HS-5 (cell line): ENCODE results near the gene GRIP2.
"Not testable (repeated sequence)": the region's sequence is repeated elsewhere in the genome, so short reads cannot be mapped to it uniquely, and the experiment has no call there.

ENCODE experiments used
- DNase-seq: peaks from one replicate; pipeline ENCODE4 v3.0.0-alpha.2; 2012; ENCODE audit warnings: low read depth

Gene GRIP2

GRCh38 chr3:14520149-14520548, 20.0 kb downstream of the GRIP2 start:
- DNase-seq, result no peak

GRCh38 chr3:14519406-14519805, 20.7 kb downstream of the GRIP2 start:
- DNase-seq, result no peak

GRCh38 chr3:14518893-14519292, 21.2 kb downstream of the GRIP2 start:
- no peak for DNase-seq

GRCh38 chr3:14518432-14518802, 21.7 kb downstream of the GRIP2 start:
- DNase-seq, result no peak

DNA sequence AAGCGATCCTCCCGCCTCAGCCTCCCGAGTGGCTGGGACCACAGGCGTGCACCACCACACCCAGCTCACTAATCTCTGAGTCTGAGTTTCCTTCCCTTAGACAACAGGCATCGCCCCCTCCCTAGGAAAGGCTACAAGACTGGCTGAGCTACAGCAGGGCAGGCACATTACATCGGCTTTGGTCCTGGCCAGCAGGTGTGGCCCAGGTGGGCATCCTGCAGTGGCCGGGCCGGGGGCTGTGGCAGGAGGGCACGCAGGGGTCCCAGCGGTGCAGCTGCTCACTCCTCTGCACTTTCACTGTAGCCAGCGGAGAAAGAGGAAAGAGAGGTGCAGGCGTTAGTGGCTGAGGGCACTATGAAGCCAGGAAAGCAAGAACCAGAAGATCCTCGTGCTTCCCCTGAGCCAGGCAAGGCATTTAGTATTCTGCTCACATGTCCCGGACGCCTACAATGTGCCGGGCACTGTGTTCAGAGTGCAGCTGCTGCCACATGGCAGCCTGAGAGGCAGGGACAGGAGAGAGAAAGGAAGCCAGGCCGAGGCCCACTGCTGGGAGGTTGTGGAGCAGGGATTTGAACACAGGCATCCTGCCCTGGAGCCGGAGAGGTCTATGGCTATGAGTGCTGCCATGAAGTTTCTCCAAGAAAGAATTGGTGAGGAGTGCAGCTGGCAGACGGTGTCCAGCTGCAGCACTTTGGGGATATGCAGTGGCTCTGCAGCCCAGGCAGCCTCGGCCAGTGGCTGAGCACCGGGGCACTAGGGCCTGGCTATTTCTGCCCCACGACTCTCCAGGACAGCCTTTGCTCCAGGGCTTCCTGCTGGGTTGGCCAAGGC, 22.3 kb downstream of the GRIP2 start:
- no peak for DNase-seq

- no peak for DNase-seq
Measured at GRCh38 chr3:14516738-14517345, 23.3 kb downstream of the GRIP2 start.

DNA sequence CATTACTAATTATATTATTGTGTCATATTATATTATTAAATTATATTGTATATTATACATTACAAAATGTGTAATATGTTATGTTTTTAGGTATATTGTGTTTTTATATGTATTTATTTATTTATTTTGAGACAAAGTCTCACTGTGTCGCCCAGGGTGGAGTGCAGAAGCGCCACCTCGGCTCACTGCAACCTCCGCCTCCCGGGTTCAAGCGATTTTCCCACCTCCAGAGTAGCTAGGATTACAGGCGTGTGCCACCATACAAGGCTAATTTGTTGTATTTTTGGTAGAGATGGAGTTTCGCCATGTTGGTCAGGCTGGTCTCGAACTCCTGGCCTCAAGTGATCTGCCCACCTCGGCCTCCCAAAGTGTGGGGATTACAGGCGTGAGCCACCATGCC, 24.6 kb downstream of the GRIP2 start:
- not testable (repeated sequence) for DNase-seq

DNA sequence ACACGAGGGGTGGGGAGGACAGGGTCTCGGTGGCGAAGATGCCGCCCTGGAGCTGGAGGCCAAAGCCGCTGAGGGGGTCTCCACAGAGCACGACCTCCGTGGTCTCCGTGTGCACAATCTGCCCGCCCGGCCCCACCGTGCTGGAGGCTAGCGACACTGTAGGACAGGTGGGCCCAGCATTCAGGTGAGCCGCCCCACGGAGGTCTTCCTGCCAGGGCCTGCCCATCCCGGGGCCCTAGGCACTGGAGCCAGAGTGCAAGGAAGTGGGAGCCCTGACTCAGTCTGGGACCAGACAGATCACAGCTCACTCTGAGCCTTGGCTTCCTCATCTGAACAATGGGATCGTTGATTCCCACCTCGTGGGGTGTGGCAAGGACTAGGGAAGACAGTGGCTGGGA, 25.8 kb downstream of the GRIP2 start:
- no peak for DNase-seq

DNA sequence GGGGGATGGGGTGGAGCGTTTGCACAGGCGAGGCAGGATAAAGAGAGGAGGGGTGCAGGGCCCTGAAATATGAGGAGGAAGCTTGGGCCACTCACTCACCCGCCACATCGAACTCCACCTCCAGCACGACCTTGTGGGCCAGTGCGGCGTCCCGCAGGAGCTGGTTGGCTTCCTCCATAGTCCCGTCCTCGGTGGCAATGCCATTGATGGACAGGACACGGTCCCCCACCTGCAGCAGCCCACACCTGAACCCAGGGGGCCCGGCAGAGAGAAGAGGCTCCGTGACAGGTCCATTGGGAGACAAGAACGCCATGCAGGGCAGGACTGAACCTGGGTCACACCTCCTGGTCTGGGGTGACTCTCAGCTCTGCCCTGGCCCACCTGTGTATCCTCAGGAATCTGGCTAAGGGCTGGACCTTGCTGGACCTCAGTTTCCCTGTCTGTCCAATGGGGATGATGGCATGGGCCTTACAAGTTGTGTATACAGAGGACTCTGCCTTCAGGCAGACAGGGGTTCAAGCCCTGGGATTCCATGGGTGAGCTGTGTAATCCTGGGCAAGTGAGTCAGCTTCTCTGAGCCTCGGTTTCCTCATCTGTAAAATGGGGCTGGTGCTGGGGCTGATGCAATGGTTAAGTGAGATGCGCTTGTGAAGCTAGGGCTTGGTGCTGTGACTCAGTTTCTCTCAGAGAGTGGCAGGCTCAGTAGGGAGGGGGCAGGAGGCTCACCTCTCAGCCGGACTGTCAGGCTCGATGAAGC, 26.4 kb downstream of the GRIP2 start:
- DNase-seq, result no peak

DNA sequence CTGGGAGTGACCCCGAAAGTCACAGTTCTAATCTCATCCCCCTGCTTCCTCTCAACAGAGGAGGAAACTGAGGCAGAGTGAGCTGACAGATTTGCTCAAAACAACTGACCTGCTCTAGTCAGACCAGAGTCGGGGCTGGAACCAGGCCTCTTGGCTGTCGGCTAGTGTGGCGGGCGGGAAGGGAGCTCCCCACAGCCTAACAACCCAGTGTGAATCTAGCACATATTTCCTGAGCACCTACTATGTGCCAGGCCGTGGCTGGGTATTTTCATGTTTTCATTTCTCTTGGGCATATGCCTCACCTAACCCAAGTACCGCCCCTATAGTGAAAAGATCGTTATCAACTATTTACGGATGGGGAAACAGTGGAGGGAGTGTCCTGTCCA, 27.2 kb downstream of the GRIP2 start:
- no peak for DNase-seq

DNA sequence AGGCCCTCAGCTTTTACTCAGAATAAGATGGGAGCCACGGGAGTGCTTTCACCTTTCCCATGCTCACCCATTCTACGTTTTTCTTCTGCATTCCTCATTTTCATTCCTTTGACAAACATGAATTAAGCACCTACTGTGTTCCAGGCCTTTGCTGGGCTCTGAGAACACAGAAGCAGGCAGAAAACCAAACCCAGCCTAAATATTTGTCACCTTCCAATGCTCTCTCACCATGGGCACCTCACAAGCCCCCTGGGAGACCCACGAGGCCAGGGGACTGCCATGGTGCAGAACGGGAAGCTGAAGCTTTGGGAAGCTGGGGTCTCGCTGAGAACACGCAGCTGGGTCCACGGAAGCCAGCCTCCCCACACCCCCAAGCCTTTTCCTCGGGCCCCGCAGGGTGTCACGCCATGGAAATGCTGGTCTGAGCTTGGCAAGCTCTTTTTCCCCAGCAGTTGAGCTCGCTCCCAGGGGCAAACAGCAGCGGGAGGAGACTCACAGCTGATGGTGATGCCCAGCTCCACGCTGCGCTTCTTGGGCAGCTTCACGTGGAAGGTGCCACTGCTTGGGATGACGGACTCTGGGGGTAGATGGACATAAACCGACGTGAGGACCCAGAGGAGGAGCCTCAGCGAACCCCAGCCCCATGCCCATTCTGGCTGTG, 27.7 kb downstream of the GRIP2 start:
- no peak for DNase-seq

DNA sequence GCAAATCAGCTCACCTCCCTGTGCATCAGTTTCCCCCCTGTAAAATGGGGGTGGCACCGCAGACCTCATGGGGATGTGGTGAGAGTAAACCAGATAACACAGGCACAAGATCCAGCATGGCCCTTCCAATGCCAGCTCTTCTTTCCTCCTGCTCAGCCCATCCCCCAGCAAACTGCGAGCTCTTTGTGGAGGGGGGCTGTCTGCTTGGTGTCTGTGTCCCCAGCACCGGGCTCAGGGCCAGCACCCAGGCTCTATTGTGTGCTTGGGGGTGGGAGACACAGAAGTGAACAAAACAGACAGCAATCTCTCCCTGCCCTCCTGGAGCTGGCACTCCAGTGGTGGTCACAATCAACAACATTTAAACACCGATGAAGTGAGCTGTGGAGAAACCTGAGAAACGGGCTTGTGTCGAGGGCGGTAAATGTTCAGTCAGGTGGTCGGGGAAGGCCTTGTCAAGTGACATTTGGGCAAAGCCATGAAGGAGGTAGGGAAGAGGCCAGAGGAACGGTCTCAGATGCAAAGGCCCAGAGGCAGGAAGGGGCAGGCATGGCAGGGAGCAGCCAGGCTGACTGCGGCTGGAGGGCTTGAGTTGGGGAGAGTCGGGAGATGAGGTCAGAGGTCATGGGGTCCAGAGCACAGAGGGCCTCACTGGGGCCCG, 28.4 kb downstream of the GRIP2 start:
- DNase-seq, result no peak

DNA sequence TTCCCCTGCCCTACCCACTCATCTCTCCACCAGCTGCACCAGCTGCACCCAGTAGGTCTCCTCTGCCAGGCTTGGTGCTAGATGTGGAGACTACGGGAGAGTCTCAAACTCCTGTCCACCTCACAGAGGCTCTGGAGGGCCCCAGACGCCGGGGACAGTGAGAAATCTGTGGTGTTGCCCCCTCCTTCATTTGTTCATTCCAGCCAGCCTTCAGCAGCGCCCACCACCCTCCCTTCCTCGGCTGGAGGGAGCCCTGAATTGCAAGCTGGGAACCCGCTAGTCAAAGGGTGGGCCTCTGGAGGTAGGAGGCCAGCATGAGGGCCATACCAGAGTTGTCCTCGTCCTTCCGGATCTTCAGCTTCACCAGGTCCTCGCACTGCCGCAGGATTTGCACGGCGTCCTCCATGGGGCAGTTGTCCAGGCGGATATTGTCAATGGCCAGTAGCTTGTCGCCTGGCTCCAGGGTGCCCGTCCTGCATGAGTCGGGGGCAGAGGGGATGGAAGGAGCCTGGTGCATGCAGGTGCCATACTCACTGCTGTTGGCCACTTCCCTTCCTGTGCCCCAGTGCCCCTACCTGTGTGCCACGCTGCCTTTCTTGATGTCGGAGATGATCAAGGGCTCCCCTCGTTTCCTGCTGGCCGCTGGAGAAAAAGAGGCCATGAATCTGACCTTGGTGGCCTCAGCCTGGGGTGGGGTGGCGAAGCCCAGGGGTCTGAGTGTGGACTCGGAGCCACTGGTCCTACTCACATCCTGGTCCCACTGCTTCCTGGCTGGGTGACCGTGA, 29.1 kb downstream of the GRIP2 start:
- DNase-seq, result no peak

GRCh38 chr3:14509796-14510100, 30.4 kb downstream of the GRIP2 start:
- DNase-seq, result no peak

- DNase-seq, result no peak
Measured at GRCh38 chr3:14508966-14509795, 31.0 kb downstream of the GRIP2 start.

- DNase-seq, result no peak
Measured at GRCh38 chr3:14508505-14508819, 31.7 kb downstream of the GRIP2 start.

GRCh38 chr3:14507757-14508504, 32.2 kb downstream of the GRIP2 start:
- no peak for DNase-seq

DNA sequence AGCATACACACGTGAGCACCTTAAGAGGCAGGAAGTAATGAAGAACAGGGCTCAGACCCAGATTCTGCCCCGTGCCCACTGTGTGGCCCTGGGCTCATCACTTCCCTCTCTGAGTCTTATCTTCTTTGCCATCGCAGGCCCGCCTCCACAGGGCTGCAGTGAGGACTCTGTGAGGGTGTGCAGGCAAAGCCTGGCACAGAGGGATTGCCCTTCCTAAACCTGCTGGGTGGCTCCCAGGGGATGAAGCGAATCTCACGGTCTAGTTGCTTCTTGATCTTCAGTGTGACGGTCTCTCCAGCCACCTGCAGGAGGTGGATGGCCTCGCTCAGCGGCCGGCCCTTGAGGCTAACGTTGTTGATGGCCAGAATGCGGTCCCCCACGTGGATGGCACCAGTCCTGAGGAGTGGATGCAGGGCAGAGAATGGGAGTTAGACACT, 32.8 kb downstream of the GRIP2 start:
- DNase-seq, result no peak

DNA sequence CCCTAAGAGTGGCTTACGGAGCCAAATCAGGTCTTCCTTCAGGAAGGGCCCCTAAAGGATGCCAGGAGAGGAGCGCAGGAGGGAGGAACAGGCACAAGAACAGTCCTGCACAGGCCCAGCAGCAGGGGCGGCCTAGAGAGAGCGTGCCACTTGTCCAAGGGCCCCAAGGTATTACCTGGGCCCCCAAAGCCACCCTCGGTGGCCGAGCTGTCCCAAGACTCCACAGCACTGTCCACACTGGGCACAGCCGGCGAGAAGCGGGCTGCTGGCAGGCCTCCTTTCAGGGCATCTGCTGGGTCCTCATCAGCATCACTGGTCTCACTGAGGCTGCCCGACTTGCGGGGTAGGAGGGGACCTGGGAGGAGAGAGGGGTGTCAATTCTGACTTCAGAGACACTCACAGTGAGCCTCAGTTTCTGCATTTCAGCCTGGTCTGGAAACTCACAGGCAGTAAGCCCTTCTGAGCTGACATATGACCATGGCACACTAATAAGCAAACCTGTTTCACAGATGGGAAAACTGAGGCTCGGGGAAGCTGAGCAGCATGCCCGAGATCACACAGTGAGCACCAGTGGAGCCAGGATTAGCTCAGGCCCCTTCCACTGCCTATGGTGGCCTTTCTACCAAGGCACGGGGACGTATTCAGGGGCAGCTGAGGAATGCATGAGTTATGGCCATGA, 33.4 kb downstream of the GRIP2 start:
- no peak for DNase-seq
